ENCODE data around the gene SLC6A1.

- TF ChIP-seq YY1 (IDR thresholded peaks at IDR 0.05; ENCODE audit: extremely low read depth, insufficient replicate concordance, low read depth, low read length) (no peak), POLR2AphosphoS5 (IDR thresholded peaks at IDR 0.05; ENCODE audit: low read depth, low read length) (no peak), TCF7L2 (IDR thresholded peaks at IDR 0.05; ENCODE audit: borderline replicate concordance, extremely low read depth, insufficient read depth, insufficient read length) (no peak), ATF3 (IDR thresholded peaks at IDR 0.05) (no peak), CBX3 (IDR thresholded peaks at IDR 0.05; ENCODE audit: low read depth) (no peak), SRF (IDR thresholded peaks at IDR 0.05; ENCODE audit: low read depth) (no peak), CTCF (IDR thresholded peaks at IDR 0.05 in 2 of 3, conservative IDR thresholded peaks at IDR 0.05 in 1 of 3; ENCODE audit: borderline replicate concordance in 1 of 3, insufficient read depth in 1 of 3, low read depth in 2 of 3, low read length in 2 of 3) (no peak), CEBPB (IDR thresholded peaks at IDR 0.05; ENCODE audit: low read depth) (no peak), POLR2A (IDR thresholded peaks at IDR 0.05; ENCODE audit: borderline replicate concordance, extremely low read depth, insufficient read depth, insufficient read length) (no peak), FOSL1 (IDR thresholded peaks at IDR 0.05; ENCODE audit: low read depth) (no peak)
These were observed 40.0 kb upstream of the SLC6A1 start for GRCh38 chr3:10952525-10952924.

Measured in HCT116 (cell line).